HG03575 (cell line): ENCODE results near the gene OMP.

Experiments
- ATAC-seq: cut with Tn5 transposase; IDR thresholded peaks from one replicate; pipeline ENCODE4 v1.9.1; 2021; ENCODE audit not compliant: unreplicated experiment, insufficient number of reproducible peaks, low FRiP score; ENCODE audit errors: extremely low read depth

OMP gene

GRCh38 chr11:77129069-77129841 lies 26.6 kb downstream of the OMP start:
- no peak for ATAC-seq

DNA sequence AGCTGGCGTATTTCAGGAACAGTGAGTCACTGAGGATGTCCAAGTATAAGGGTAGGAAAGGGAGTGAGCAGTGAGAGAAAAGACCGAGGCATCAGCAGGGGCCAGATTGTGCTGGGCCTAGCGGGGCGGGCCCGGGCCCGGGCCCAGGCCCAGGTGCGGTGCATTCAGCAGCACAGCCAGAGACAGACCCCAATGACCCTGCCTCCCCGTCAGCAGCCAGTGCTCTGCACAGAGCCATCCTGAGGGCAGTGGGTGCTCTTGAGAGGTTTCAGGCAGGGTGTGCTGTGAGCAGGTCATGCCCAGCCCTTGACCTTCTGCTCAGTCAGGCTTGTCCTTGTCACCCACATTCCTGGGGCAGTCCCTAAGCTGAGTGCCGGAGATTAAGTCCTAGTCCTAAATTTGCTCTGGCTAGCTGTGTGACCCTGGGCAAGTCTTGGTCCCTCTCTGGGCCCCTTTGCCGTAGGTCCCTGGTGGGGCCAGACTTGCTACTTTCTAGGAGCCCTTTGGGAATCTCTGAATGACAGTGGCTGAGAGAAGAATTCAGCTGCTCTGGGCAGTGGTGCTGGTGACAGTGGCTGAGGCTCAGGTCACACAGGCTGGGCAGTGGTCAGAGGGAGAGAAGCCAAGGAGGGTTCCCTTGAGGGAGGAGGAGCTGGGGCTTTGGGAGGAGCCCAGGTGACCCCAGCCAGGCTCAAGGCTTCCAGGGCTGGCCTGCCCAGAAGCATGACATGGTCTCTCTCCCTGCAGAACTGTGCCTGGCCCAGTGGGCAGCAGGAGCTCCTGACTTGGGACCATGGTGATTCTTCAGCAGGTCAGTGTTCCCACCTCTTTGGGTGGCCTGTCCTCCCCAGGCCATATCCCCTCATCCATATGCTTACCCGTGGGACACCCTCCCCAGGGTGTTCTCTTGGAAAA lies 27.5 kb downstream of the OMP start:
- no peak for ATAC-seq

DNA sequence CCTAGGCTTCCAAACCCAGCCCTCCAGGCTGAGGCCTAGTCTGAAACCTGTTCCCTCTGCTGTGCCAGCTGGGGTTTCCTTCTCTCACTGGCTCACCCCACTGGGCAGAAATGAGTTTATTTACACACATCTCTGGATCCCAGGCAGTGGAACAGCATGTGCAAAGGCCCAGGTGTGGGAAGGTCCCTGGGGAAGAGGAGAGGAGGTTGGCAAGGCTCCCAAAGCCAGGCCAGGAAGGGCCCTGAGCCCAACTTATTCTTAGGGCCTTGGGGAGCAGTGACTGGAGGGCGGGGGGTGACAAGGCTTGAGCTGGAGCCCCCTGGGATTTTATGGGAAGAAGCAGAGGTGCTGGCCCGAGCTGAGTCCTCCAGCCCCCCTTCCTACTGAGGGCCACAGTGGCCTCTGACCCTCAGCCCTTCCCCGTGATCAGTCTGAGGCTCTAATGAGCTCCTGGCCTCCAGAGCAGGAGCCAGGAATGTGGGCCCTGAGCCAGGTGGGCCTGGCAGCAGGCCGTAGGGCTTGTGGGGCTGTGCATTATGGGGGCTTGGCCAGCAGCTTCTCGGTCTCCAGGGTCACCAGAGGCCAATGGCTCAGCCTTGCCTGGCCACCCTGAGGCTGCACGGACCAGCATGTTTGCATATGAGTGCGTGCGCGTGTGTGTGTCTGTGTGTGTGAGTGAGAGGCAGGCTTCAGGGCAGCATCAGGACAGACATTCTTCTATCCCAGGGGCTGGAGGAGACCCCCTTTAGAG lies 28.3 kb downstream of the OMP start:
- ATAC-seq, result no peak

GRCh38 chr11:77131560-77131959 lies 28.9 kb downstream of the OMP start:
- no peak for ATAC-seq

- no peak for ATAC-seq
Observed at GRCh38 chr11:77135069-77135468, 32.4 kb downstream of the OMP start.

- no peak for ATAC-seq
Observed at GRCh38 chr11:77136074-77136473, 33.4 kb downstream of the OMP start.

GRCh38 chr11:77136784-77137420 lies 34.3 kb downstream of the OMP start:
- ATAC-seq, result no peak

- ATAC-seq, result no peak
Observed at GRCh38 chr11:77137421-77137820, 34.8 kb downstream of the OMP start.

GRCh38 chr11:77138106-77138649 lies 35.5 kb downstream of the OMP start:
- no peak for ATAC-seq

DNA sequence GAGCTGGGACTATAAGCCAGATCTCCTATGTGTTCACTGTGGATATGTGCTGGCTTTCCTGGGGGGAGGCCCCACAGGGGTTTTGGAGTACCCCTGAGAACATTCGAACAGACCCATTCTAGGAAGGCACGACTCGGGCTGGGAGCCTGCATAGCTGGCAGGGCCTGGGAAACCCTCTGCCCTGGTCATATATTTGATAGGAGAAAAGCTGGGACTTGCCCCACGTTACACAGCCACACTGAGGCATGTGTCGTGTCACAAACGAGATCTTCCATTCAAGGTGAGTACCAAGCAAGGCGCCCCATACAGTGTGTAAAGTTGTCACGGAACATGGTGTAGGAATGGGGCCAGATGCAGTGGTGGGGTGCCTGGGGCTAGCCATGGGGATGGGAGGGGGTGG lies 36.6 kb downstream of the OMP start:
- no peak for ATAC-seq

DNA sequence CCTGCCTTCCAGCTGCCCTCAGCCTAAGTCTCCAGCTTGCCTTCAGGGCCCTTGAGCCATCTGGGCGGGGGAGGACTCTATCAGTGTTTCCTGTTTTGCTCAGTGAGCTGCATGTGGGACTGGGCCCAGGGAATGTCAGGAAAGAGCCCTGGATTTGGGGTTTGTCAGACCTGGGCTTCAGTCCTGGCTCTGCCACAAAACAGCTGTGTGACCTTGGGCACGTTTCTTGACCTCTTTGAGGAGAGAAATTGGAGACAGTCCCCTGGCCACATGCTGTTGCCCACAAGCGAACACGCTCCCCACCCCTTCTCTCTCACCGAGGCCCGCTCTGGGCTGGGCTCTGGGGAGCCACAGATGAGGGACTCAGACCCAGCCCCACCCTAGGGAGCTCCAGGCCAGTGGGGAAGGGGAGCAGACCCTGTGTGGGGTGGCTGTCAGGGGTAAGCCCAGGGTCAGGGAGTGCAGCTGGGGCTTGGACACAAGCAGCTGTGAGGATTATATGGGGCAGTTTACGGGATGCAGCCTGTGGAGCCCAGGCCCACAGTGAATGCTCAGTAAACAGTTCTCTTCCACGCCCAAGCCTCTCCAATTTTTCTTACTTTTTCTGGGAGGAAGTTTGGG lies 37.7 kb downstream of the OMP start:
- no peak for ATAC-seq

DNA sequence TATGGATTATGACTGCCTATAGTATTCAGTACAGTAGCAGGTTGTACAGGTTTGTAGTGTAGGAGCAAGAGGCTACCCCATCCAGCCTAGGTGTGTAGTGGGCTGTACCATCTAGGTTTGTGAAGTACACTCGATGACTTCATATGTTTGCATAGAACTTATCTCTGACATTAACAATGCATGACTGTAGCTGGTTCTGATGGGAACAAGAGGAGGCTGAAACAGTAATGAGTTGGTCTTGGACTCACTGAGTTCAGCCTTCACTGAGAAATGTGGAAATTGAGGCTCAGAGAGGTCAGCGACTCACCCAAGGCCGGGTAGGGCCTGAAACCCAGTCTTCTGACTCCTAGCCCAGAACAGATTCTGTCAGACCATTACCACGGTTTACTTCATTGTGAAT lies 38.4 kb downstream of the OMP start:
- no peak for ATAC-seq

DNA sequence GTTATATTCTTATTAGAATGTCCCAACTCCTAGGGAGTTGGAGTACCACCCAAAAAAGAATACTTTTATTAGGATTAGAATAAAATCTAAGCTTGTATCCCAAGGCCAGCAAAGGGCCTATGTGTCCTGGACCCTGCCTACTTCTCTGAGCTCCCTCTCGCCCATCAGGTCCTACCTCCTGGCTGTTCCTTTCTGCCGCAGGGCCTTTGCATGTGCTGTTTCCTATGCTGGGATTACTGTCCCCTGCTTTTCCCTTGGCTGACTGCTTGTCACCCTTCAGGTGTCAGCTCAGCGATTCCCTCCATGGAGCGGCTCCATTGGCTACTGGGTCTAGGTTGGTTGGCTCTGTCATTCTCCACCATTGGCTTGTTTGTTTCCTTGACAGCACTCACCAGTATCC lies 38.8 kb downstream of the OMP start:
- ATAC-seq, result no peak

DNA sequence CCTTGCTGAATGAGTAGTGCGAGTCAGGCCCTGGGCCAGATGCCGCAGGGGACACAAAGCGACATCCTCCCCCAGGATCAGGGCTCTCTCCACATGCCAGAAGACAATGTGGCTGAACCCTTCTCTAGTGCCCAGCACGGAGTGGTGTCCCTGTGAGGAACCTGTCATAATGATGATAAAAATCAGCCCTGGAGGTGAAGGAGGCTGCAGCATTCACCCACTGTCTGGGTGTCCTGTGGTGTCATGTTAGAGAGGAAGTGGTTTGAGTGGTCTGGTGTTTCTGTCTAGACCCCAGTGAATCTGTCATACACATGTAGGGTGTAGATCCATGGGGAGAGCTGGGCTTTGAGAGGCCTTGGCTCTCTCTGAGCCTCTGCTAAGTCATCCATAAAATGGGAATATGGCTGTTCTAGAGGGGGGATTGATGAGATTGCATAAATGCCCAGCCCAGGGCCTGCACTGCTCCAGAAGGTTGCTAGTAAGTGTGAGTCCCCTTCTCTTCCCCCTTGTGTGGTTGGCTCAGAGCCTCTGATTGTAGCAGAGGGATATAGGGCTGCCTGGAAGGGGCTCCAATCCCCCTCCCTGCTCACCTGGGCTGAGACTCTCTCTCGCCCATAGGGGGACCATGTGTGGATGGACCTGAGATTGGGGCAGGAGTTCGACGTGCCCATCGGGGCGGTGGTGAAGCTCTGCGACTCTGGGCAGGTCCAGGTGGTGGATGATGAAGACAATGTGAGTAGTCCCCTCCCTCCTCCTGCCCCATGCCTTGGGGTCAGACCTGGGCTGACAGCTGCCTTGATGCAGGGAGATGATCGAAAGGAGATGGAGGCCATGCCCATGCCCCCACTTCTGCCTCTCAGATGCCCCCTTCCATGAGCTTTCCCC lies 39.7 kb downstream of the OMP start:
- ATAC-seq, result no peak

DNA sequence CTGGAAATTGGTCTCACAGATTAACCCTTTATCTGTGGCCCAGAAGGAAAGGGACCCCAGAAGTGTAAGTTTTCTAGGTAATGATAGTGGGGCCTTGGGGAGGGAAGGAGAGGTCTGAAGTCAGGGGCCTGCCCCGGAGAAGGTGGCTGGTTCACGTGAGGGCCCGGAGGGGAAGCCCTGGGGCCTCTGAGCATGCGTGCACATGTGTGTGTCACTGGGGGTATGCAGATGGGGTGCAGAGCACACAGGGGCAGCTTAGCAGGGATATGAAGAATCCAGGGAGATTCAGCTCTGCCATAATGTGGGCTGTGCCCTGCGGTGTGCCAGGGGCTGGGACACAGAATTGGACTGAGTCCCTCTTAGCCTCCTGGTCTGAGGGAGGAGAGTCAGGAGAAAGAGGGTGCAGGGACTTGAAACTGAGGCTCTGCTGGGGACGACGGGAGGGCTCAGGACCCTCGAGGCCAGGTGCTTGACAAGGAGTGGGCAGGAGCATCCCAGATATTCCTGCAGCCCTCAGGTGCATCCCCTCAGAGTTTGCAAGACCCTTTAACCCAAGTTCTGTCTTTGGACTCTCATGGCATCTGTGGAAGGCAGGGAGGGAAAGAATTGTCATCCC lies 40.9 kb downstream of the OMP start:
- ATAC-seq, result no peak

GRCh38 chr11:77144196-77144856 lies 41.7 kb downstream of the OMP start:
- no peak for ATAC-seq
